HL-60 (cell line): ENCODE results near the gene LTBR.

Experiments
- GABPA ChIP-seq: IDR thresholded peaks from 2 replicates; pipeline ENCODE4 v1.6.1; 2012; ENCODE audit warnings: low read depth
- POLR2AphosphoS5 ChIP-seq: IDR thresholded peaks from 2 replicates; pipeline ENCODE4 v1.6.1; 2012; ENCODE audit warnings: low read depth
- TF ChIP-seq, protein P1 (sequence below): IDR thresholded peaks from one replicate; pipeline ENCODE4 v1.5.1; 2011; ENCODE audit warnings: low read length, control low read depth, inconsistent platforms; ENCODE audit not compliant: insufficient read depth

GRCh38 chr12:6424008-6424347 lies 40.0 kb downstream of the LTBR start:
- TF ChIP-seq, protein P1, sequence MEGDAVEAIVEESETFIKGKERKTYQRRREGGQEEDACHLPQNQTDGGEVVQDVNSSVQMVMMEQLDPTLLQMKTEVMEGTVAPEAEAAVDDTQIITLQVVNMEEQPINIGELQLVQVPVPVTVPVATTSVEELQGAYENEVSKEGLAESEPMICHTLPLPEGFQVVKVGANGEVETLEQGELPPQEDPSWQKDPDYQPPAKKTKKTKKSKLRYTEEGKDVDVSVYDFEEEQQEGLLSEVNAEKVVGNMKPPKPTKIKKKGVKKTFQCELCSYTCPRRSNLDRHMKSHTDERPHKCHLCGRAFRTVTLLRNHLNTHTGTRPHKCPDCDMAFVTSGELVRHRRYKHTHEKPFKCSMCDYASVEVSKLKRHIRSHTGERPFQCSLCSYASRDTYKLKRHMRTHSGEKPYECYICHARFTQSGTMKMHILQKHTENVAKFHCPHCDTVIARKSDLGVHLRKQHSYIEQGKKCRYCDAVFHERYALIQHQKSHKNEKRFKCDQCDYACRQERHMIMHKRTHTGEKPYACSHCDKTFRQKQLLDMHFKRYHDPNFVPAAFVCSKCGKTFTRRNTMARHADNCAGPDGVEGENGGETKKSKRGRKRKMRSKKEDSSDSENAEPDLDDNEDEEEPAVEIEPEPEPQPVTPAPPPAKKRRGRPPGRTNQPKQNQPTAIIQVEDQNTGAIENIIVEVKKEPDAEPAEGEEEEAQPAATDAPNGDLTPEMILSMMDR, result no peak
- TF ChIP-seq POLR2AphosphoS5, result no peak
- TF ChIP-seq GABPA, result no peak
